ENCODE data around the gene CYP2A6.
"Not testable (repeated sequence)": the region's sequence is repeated elsewhere in the genome, so short reads cannot be mapped to it uniquely, and the experiment has no call there.

The CYP2A6 gene

GRCh38 chr19:40850277-40850676 is at the start of gene CYP2A6:
CYP2A6 (minus strand) TSS chr19:40850447; CDS start chr19:40850426, 21 bp downstream.
- not testable (repeated sequence) for DNase-seq

GRCh38 chr19:40899964-40900363 is 49.7 kb upstream of the CYP2A6 start:
- peak; percentile 11 for DNase-seq

GRCh38 chr19:40896843-40897789 is 46.9 kb upstream of the CYP2A6 start:
- not testable (repeated sequence) for DNase-seq

GRCh38 chr19:40896418-40896796 is 46.2 kb upstream of the CYP2A6 start:
- no peak for DNase-seq

GRCh38 chr19:40893112-40893511 is 42.9 kb upstream of the CYP2A6 start:
- DNase-seq = no peak

GRCh38 chr19:40889366-40889765 is 39.1 kb upstream of the CYP2A6 start:
- no peak for DNase-seq

GRCh38 chr19:40888191-40888590 is 37.9 kb upstream of the CYP2A6 start:
- DNase-seq = no peak

- not testable (repeated sequence) for DNase-seq
These were observed 34.1 kb upstream of the CYP2A6 start for GRCh38 chr19:40884187-40884931.

- DNase-seq = not testable (repeated sequence)
These were observed 31.8 kb upstream of the CYP2A6 start, which contains the start of gene CYP2A7 for GRCh38 chr19:40882062-40882461. CYP2A7 (minus strand) TSS chr19:40882231; CDS start chr19:40882210, 21 bp downstream.

- not testable (repeated sequence) for DNase-seq
These were observed 29.1 kb upstream of the CYP2A6 start for GRCh38 chr19:40879349-40879748.

- peak; percentile 87 for DNase-seq
These were observed 25.3 kb upstream of the CYP2A6 start for GRCh38 chr19:40875526-40875951.

GRCh38 chr19:40874874-40875273 is 24.6 kb upstream of the CYP2A6 start:
- DNase-seq = not testable (repeated sequence)

GRCh38 chr19:40873873-40874272 is 23.6 kb upstream of the CYP2A6 start:
- DNase-seq = not testable (repeated sequence)

GRCh38 chr19:40872209-40872608 is 22.0 kb upstream of the CYP2A6 start:
- DNase-seq = no peak

- no peak for DNase-seq
These were observed 17.5 kb upstream of the CYP2A6 start for GRCh38 chr19:40867701-40868100.

GRCh38 chr19:40864739-40865496 is 14.7 kb upstream of the CYP2A6 start:
- DNase-seq = not testable (repeated sequence)

- DNase-seq = no peak
These were observed 12.5 kb upstream of the CYP2A6 start for GRCh38 chr19:40862785-40863184.

- no peak for DNase-seq
These were observed 12.1 kb upstream of the CYP2A6 start for GRCh38 chr19:40862333-40862732.

GRCh38 chr19:40858109-40858508 is 7.9 kb upstream of the CYP2A6 start:
- DNase-seq = no peak

GRCh38 chr19:40852467-40853152 is 2.4 kb upstream of the CYP2A6 start:
- not testable (repeated sequence) for DNase-seq

- DNase-seq = not testable (repeated sequence)
These were observed 3.5 kb downstream of the CYP2A6 start for GRCh38 chr19:40846722-40847121.

GRCh38 chr19:40843653-40844052 is 6.6 kb downstream of the CYP2A6 start:
- peak; percentile 86 for DNase-seq
